Activated B cell treated with CpG ODN at 0.5 μM for 24 hours (primary cell): ENCODE measurements around the gene NFAM1. TPM values are rescaled to one million over a fixed set of nuclear protein-coding genes. Genes with fewer than 3 reads are reported as not detected.

Source experiments
- ATAC-seq: fragments of 200-7000 bp; cut with Tn5 transposase; one replicate; pipeline ENCODE4 v1.10.0; 2021; ENCODE audit warnings: low read depth, mild to moderate bottlenecking, moderate library complexity
- CTCF ChIA-PET: fragments of 350-600 bp; sonication (Branson Sonifier 250); formaldehyde crosslinking; loops from one replicate; lab custom pipeline; 2021; ENCODE audit warnings: antibody characterized with exemption; lab: Charles Lee
- POLR2A ChIA-PET: fragments of 350-600 bp; sonication (Branson Sonifier 250); formaldehyde crosslinking; loops from one replicate; lab custom pipeline; 2021; ENCODE audit warnings: antibody characterized with exemption; lab: Charles Lee
- DNase-seq: peaks from one replicate; pipeline ENCODE4 v3.0.0; 2022
- H3K27ac Mint-ChIP-seq: one replicate; pipeline ENCODE4 v1.8.0; 2020; ENCODE audit warnings: mixed read lengths
- H3K27me3 Mint-ChIP-seq: one replicate; pipeline ENCODE4 v1.8.0; 2021; ENCODE audit warnings: mixed read lengths
- H3K36me3 Mint-ChIP-seq: one replicate; pipeline ENCODE4 v1.8.0; 2021; ENCODE audit warnings: low read depth, mixed read lengths
- H3K4me1 Mint-ChIP-seq: one replicate; pipeline ENCODE4 v1.8.0; 2021; ENCODE audit warnings: mixed read lengths
- H3K4me3 Mint-ChIP-seq: one replicate; pipeline ENCODE4 v1.8.0; 2020; ENCODE audit warnings: mild to moderate bottlenecking, mixed read lengths
- H3K9me3 Mint-ChIP-seq: one replicate; pipeline ENCODE4 v1.8.0; 2020; ENCODE audit warnings: mixed read lengths
- intact Hi-C: fragments of 100-400 bp; cut with micrococcal nuclease; formaldehyde crosslinking; loops from one replicate; pipeline ENCODE4 v1.15.1; 2024
- total RNA-seq: library from RNA; stranded (reverse); gene quantifications from 2 replicates; pipeline ENCODE4 v1.2.3, GENCODE V29; 2022
- TF ChIP-seq, protein P1 (sequence below): fragments of 200-600 bp; IDR thresholded peaks from one replicate; pipeline ENCODE4 v1.8.0; 2022; ENCODE audit warnings: antibody characterized with exemption, mild to moderate bottlenecking

NFAM1 gene
- total RNA-seq, 1 donor from 2014 or later, result 0.18 TPM

DNA sequence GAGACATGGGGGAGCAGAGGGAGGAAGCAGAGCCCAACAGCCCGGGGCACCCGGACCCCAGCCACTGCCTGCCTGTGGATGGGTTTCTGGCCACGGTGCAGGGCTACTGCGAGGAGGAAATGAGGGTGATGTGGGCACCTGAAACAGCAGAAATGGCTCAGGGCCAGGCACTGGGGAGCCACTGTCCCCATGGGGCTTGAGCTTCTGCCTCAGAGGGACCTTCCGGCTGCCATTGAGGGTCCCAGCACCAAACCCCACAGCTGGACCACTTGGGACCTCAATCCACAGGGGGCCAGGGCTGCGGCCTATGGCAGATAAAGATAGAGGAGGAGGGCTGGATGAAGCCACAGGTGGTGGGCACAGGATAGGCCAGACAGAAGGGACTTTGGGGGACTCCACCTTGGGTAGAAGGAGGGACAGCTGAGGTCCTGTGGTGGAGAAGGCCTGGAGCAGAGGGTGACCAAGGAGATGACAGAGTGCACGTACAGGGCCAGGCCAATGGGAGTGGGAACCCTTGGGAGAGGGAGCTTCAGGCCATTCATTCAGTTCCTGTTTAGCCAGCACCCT, 48.3 kb downstream of the NFAM1 start:
- Mint-ChIP-seq H3K4me3 (no peak overlapping the region), H3K27me3 (peaks cover 6% of the 10 kb centered on the region), H3K9me3 (no peaks in the 10 kb centered on the region), H3K4me1 (no peaks in the 10 kb centered on the region), H3K36me3 (no peaks in the 10 kb centered on the region), H3K27ac (no peak overlapping the region)
- TF ChIP-seq, protein P1, sequence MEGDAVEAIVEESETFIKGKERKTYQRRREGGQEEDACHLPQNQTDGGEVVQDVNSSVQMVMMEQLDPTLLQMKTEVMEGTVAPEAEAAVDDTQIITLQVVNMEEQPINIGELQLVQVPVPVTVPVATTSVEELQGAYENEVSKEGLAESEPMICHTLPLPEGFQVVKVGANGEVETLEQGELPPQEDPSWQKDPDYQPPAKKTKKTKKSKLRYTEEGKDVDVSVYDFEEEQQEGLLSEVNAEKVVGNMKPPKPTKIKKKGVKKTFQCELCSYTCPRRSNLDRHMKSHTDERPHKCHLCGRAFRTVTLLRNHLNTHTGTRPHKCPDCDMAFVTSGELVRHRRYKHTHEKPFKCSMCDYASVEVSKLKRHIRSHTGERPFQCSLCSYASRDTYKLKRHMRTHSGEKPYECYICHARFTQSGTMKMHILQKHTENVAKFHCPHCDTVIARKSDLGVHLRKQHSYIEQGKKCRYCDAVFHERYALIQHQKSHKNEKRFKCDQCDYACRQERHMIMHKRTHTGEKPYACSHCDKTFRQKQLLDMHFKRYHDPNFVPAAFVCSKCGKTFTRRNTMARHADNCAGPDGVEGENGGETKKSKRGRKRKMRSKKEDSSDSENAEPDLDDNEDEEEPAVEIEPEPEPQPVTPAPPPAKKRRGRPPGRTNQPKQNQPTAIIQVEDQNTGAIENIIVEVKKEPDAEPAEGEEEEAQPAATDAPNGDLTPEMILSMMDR, result no peak
- ChIA-PET CTCF (no interaction called here), POLR2A (no interaction called here)
- DNase-seq (no peak), ATAC-seq (no peak)
- intact Hi-C loops, result no loop called here

DNA sequence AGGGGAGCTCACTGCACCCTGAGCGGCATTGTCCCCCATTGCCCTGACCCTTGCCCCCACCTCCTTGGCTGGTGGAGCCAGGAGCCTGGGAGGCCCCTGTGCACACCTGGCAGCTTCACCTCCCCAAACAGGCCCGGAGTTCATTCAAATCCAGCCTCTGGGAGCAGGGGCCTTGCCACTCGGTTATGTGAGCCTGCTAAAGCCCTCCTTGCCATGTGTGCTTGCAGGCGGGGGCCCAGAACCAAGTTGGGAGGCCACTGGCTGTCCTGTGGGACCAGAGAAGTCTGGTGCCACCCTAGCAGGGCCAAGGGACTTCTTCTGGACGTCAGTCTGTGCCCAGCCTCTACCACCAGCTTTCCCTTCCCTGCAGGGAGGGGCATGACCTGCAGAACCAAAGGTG, 48.9 kb downstream of the NFAM1 start:
- CTCF ChIA-PET, result no interaction called here
- no peak overlapping the region for H3K4me3 Mint-ChIP-seq
- peaks cover 11% of the 10 kb centered on the region for H3K27me3 Mint-ChIP-seq
- H3K27ac Mint-ChIP-seq, result no peak overlapping the region
- TF ChIP-seq, protein P1, result no peak
- intact Hi-C loops, result no loop called here
- no peaks in the 10 kb centered on the region for H3K9me3 Mint-ChIP-seq
- no peaks in the 10 kb centered on the region for H3K4me1 Mint-ChIP-seq
- ATAC-seq, result no peak
- DNase-seq, result no peak
- H3K36me3 Mint-ChIP-seq, result no peaks in the 10 kb centered on the region
- POLR2A ChIA-PET, result interaction anchor here (0.5 kb wide), 1 partner anchor 54 kb away, joined by 3 read pairs; no protein-coding TSS in a partner anchor

DNA sequence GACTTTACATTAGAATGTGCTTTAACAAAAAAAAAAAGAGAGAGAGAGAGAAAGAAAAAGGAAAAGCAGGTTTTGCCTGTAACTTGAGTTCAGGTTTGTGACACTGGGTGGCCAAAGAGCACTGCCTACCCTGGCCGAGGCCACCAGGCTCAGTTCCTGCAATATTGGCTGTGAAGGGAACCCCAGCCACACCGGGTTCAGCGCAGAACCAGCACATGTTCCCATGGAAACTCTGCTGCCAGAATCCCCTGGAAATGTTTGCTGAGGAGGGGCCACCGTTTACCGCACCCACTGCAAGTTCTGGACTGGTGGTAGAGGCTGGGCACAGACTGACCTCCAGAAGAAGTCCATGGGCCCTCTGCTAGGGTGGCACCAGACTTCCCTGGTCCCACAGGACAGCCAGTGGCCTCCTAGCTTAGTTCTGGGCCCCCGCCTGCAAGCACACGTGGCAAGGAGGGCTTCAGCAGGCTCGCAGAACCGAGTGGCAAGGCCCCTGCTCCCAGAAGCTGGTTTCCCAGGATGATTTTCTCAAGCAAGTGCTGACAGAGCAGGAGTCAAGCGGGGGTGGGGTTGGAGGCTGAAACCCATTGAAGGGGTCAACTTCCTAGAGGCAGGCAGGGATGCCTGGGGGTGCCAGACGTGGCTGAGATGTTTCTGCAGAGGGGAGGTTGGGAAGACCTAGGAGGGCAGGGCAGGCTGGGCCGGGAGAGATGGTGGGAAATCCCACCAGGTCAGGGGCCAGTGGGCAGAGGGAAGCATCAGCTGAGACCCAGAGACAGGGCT, 51.2 kb downstream of the NFAM1 start:
- ATAC-seq (no peak), DNase-seq (no peak)
- Mint-ChIP-seq H3K36me3 (no peaks in the 10 kb centered on the region), H3K4me3 (no peak overlapping the region), H3K27ac (no peak overlapping the region), H3K9me3 (no peaks in the 10 kb centered on the region), H3K27me3 (peaks cover 21% of the 10 kb centered on the region), H3K4me1 (no peaks in the 10 kb centered on the region)
- CTCF ChIA-PET, result no interaction called here
- TF ChIP-seq, protein P1, result no peak
- POLR2A ChIA-PET, result interaction anchor here (0.6 to 1.1 kb wide), 2 partner anchors 12 to 902 kb away, joined by 3 read pairs; no protein-coding TSS in a partner anchor
- intact Hi-C loops, result loop anchor here (2.0 kb wide), 1 partner anchor 16 kb away; no protein-coding TSS in a partner anchor

DNA sequence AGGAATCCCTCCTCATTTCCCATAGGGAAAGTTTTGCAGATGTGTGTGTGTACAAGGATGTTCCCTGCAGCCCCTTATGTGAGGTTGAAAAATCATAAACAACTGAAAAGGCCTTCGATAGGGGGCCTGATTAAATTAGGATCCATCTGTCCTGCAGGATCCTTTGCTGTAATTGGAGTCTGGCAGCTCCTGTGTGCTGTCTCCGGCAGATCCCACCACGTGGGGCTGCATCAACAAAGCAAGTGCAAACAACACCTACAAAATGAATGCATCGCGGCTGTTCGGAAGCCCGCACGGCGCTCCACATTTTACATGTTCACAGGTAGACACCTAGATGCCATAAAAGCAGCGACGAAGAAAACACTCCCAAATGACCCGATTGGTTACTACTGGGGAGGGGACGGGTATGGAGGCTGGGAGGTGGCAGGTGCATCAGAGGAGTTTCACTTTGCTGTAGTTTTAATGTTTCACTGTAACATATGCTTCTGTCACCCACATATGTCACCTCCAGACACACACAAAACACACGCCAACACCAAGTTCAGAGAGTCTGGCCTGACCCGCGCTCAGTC, 52.2 kb downstream of the NFAM1 start:
- Mint-ChIP-seq H3K36me3 (no peaks in the 10 kb centered on the region), H3K4me3 (no peak overlapping the region), H3K9me3 (no peaks in the 10 kb centered on the region), H3K27ac (no peak overlapping the region), H3K4me1 (no peaks in the 10 kb centered on the region), H3K27me3 (peaks cover 22% of the 10 kb centered on the region)
- no peak for DNase-seq
- TF ChIP-seq, protein P1, result no peak
- intact Hi-C loops, result loop anchor here (2.0 kb wide), 1 partner anchor 17 kb away; no protein-coding TSS in a partner anchor
- ChIA-PET CTCF (no interaction called here), POLR2A (interaction anchor here (1.1 kb wide), 1 partner anchor 11 kb away, joined by 3 read pairs; no protein-coding TSS in a partner anchor)
- ATAC-seq, result no peak
